ENCODE data around the gene INSR. TPM values are rescaled to one million over a fixed set of nuclear protein-coding genes. Genes with fewer than 3 reads are reported as not detected.
"Not testable (repeated sequence)": the region's sequence is repeated elsewhere in the genome, so short reads cannot be mapped to it uniquely, and the experiment has no call there.

The INSR gene
- polyA plus RNA-seq, 4 donors, result 23.1 to 28.1 (median 26.4) TPM

DNA sequence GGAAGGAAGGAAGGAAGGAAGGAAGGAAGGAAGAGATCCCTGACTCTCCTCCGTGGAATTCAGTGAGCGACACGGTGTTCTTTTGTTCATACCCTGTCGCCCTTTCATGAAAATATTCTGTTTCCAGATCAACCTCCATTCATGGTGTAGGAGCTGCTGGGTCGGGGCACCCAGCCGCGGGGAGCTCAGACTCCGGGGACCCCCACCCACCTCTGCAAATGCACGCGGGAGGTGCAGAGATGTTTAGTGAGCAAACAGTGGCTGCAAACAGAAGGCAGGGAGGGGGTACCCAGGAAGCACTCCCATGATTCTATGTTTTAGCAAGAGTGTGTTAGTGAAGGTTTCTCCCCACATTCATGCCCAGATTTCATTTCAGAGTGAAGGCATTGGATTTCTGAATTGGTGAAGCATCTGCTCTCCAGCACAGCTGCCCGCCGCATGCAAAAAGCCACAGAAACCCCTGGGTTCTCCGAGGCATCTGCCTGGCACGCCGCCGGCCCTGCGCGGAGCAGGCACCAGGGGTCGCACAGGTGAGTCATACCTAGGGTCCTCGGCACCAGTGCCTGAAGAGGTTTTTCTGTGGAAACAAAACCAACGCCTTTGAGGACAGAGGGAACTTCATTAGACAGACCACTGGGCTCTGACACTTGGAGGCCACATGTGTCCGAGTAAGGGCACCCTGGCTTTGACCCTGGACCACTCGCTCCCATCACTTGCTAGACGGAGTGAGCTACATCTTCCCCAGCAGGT is 144.1 kb downstream of the INSR start:
- DNase-seq (ENCODE audit: low read depth in 4 of 4, low spot score in 3 of 4), result no peak

DNA sequence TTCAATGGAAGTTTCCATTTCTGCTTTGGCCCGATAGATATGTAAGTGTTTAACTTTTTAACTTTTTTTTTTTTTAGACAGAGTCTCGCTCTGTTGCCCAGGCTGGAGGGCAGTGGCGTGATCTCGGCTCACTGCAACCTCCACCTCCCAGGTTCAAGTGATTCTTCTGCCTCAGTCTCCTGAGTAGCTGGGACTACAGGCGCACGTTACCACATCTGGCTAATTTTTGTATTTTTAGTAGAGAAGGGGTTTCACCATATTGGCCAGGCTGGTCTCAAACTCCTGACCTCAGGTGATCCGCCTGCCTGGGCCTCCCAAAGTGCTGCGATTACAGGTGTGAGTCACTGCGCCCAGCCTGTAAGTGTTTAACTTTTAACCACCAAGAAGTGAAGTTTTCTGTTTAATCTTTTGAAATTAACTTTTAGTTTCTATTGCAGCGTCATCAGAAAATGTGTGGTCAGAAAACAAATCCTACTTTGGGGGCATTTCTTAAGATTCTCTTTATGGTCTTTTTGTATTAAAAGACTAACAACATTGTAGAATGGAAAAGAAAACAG is 147.0 kb downstream of the INSR start:
- DNase-seq (ENCODE audit: low read depth in 4 of 4, low spot score in 3 of 4), result not testable (repeated sequence)

DNA sequence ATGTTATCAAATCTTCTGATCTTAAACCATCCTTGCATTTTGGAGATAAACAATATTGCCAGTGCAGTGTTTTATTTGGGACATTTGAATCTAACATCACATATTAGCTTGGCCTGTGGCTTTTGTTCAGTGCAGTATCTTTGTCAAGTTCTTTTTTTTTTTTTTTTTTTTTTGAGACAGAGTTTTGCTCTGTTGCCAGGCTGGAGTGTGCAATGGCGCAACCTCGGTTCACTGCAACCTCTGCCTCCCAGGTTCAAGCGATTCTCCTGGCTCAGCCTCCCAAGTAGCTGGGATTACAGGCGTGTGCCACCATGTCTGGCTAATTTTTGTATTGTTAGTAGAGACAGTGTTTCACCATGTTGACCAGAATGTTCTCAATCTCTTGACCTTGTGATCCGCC is 148.1 kb downstream of the INSR start:
- not testable (repeated sequence) for DNase-seq (ENCODE audit: low read depth in 4 of 4, low spot score in 3 of 4)

DNA sequence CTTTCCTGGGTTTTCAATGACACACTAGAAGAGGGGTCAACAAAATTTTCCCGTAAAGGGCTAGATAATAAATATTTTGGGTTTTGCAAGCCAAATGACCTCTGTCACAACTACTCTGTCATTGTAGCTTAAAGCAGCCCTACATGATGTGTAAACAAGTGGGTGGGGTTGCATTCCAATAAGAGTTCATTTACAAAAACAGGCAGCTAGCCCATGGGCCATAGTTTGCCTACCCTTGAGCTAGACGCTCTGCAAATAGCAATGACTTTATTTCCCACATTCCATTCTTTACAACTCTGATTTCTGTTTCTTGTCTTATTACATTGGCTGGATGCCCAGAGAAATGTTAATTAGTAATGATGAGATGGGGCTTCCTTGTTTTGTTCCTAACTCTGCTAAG is 148.7 kb downstream of the INSR start:
- no peak for DNase-seq (ENCODE audit: low read depth in 4 of 4, low spot score in 3 of 4)

DNA sequence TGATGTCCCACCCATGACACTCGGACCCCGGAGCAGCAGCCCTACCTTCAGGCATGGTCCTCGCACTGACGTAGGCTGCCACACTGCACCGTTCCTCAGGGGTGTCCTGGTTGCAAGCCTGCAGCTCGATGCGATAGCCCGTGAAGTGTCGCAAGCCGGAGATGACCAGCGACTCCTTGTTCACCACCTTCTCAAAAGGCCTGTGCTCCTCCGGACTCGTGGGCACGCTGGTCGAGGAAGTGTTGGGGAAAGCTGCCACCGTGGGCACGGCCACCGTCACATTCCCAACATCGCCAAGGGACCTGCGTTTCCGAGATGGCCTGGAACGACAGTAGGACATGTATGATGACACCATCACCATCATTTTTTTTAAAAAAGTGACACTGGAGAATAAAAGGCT is 151.4 kb downstream of the INSR start:
- DNase-seq (ENCODE audit: low read depth in 4 of 4, low spot score in 3 of 4), result no peak

DNA sequence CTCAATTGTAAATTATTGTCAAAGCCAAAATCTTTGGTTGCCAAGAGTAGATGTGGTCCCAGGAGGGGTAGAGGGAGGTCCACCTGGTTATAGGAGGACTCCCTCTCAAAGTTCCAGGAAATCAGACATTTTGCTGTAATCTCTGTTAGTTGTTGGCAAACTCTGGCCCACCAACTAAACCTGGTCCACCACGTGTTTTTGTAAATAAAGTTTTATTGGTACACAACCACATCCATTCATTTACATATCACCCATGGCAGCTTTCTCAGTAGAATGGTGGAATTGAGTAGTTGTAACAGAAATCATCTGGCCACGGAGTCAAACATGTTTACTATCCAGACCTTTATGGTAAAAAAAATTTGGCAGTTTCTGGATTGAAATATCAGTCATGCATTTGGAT is 154.1 kb downstream of the INSR start:
- DNase-seq (ENCODE audit: low read depth in 4 of 4, low spot score in 3 of 4), result no peak

DNA sequence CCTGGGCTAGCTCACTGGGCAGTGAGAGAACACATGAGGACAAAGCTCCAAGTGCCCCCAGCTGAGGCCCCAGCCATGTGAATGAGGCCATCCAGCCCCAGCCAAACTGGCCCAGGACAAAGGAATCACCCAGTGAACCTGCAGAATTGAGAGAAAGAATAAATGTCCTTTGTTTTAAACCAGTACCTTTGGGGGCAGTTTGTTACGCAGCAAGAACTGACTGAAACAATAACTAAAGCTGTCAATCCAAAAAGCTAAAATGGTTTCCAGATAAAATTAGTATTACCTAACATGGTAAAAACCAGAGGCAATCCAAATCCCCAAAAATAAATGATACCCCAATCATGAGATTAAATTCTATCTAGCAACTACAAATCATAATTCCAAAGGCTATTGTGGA is 155.1 kb downstream of the INSR start:
- no peak for DNase-seq (ENCODE audit: low read depth in 4 of 4, low spot score in 3 of 4)

DNA sequence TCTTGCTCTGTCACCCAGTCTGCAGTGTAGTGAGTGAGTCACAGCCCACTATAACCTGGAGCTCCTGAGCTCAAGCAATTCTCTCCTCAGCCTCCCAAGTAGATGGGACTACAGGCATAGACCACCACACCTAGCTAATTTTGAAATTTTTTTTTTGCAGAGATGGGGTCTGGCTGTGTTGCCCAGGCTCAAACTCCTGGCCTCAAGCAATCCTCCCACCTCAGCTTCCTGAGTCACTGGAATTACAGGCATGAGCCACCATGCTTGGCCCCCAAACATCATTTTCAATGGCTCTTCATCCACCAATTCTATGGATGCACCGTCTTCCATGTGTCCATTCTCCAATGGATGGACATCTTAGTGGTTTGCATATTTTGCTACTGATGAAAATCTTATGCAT is 155.8 kb downstream of the INSR start:
- DNase-seq (ENCODE audit: low read depth in 4 of 4, low spot score in 3 of 4), result no peak

DNA sequence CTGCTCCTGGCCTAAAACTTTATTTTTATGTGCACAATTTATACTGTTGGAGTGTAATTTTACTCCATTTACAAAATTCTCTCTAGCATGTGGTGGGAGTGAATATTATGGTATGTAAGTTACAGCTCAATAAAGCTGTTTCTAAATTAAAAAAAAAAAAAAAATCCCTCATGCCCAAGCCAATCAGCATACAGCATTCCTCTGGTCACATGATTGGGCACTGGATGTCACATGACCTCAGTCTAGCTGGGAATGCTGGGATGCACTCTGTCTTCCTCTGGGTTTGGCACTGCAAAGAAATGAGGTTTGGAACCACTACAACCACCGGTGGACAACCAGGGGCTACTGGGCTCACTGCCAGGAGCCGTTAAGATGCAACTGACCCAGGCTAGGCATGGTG is 157.1 kb downstream of the INSR start:
- no peak for DNase-seq (ENCODE audit: low read depth in 4 of 4, low spot score in 3 of 4)

DNA sequence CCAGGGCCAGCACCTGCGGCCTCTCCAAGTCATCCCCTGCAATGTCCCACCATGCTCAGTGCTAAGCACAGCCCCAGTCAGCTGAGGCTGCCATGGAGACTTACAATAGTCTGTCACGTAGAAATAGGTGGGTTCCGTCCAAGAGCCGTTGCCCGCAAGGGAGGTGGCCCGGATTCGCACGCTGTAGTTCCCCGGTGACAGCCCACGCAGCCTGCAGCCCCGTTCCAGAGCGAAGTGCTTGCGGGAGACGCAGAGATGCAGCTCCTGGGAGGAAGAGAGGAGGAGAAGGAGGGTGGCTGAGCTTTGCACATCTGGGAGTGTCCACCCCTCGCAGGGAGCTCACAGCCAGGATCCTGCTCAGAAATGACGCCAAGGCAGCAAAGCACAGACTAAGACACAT is 162.2 kb downstream of the INSR start:
- no peak for DNase-seq (ENCODE audit: low read depth in 4 of 4, low spot score in 3 of 4)

DNA sequence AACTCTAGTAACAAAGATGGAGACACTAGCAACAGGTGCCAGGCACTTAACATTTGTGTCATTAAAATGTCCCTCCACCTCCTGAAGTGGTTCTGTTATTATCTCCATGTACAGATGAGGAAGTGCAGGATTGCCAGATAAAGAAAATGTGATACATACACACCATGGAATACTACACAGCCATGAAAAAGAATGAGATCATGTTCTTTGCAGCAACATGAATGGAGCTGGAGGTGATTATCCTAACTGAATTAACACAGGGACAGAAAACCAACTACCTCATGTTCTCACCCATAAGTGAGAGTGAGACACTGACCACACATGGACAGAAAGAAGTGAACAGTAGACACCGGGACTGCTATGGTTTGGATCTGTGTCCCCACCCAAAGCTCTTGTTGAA is 164.2 kb downstream of the INSR start:
- DNase-seq (ENCODE audit: low read depth in 4 of 4, low spot score in 3 of 4), result no peak

DNA sequence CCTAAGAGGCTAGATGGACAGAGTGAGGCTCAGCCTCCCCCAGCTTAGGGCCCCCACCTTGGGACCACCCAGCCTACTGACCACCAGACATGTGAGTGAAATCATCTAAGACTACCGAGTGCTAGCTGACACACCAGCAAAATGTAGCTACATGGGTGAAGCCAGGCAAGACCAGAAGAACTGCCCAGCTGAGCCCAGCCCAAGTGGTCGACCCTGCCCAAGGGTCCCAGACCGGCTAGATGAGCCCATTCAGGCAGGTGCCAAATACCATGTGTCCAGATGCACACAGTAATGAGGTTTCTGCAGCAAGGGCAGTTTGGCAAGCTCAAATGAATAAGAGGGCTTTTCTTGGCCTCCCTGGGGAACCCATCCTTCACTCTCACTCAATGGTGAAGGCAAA is 168.1 kb downstream of the INSR start:
- DNase-seq (ENCODE audit: low read depth in 4 of 4, low spot score in 3 of 4), result no peak

DNA sequence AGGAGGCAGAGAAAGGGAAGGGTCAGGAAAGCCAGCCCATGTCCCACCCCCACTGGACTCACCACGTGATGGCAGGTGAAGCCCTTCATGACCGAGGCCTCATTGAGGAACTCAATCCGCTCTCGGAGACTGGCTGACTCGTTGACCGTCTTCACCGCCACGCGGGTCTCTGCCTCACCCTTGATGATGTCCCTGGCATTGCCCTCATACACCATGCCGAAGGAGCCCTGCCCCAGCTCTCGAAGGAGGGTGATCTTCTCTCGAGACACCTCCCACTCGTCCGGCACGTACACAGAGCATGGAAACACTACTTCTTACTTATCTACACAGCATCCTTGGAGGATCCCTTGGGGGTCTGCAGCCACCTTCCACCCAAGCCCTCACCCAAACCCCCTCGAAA is 169.0 kb downstream of the INSR start:
- no peak for DNase-seq (ENCODE audit: low read depth in 4 of 4, low spot score in 3 of 4)

DNA sequence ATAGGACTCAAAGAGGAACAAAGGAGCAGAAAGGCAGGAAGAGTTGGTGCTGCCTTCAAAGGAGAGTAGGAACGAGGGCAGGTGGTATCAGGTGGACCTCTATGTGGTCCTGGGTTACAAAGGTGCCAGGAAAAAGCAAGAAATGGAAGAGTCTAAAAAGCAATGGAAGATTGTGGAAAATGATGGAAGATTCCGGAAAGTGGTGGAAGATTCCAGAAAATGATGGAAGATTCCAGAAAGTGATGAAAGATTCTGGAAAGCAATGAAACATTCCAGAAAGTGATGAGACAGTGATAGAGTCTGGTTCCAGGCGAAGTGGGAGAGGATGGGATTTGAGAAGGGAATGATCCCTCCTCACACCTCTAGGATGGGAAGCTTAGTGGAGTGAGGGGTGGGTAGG is 169.4 kb downstream of the INSR start:
- no peak for DNase-seq (ENCODE audit: low read depth in 4 of 4, low spot score in 3 of 4)

DNA sequence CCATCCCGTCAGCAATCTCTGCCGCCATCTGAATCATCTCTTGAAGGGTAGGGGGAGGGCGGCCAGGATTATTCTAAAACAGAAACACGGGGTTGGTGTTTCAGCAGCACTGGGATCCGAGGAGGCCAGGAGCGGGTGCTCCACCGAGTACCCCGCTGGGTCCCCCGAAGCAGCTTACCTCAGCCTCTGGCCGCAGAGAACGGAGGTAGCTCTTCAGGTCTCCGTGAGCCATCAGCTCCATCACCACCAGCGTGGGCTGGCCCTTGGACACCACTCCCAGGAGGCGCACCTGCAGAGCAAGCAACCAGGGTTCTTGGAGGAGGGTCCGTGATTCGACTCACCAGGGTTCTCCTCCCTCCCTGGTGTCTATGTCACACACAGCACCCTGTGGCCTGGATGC is 171.5 kb downstream of the INSR start:
- no peak for DNase-seq (ENCODE audit: low read depth in 4 of 4, low spot score in 3 of 4)

DNA sequence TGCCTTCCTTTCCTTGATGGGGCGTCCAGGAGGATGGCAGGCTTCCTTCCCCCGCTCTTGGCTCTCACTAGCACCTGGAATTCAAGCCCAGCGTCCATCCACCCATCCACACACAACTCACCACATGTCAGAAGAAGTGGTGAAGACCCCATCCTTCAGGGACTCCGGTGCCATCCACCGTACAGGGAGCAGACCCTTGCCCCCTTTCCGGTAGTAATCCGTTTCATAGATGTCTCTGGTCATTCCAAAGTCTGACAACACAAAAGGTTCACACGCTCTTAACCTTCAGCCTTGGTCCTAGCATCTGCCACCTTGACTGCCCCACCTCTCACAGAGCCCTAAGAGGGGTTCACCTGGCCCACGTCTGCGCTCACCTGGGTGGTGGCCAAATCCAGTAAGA is 173.7 kb downstream of the INSR start:
- DNase-seq (ENCODE audit: low read depth in 4 of 4, low spot score in 3 of 4), result no peak

DNA sequence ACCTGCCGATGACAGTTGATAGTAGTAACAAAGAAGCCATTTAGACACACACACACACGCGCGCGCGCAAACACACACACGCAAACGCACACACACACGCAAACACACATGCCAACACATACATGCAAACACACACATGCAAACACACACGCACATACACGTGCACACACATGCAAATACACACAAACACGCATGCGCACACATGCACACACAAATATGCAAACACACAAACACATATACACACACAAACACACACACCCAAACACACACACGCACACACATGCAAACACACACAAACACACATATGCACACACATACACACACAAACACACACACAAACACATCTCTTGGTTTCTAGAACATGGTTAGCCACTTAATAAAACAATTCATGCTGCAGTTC is 174.6 kb downstream of the INSR start:
- DNase-seq (ENCODE audit: low read depth in 4 of 4, low spot score in 3 of 4), result no peak

DNA sequence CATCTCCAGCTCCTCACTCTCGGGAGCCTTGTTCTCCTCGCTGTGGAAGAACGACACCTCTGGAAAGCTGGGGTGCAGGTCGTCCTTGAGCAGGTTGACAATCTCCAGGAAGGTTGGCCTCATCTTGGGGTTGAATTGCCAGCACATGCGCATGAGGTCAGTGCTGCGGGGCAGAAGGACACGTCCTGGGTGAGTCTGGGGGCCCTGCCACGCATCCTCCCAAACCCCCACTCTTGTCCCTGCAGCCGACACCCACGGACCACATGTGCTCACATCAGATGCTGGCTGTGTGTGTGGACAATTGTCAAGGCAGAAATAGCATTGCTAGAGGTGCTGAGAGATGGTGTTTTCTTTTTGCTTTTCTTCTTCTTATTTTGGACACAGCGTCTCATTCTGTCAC is 177.0 kb downstream of the INSR start:
- DNase-seq (ENCODE audit: low read depth in 4 of 4, low spot score in 3 of 4), result no peak

DNA sequence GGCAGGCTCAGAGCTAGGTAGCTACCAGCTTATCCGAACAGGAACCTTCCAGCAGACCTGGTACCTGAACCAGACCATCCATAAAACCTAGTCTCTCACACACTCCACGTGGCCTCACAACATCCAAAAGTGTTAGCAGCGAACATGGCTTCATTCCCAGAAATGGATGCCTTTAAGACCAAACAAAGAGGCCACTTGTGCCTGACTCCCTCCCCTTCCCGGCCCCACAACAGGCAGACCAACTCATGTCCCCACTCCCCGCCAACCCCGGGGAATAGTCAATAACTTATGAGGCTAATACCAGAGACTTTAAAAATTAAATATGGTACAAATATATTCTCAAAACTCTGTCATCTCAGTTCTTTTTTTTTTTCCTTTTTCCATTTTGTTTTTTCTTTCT is 178.5 kb downstream of the INSR start:
- no peak for DNase-seq (ENCODE audit: low read depth in 4 of 4, low spot score in 3 of 4)

DNA sequence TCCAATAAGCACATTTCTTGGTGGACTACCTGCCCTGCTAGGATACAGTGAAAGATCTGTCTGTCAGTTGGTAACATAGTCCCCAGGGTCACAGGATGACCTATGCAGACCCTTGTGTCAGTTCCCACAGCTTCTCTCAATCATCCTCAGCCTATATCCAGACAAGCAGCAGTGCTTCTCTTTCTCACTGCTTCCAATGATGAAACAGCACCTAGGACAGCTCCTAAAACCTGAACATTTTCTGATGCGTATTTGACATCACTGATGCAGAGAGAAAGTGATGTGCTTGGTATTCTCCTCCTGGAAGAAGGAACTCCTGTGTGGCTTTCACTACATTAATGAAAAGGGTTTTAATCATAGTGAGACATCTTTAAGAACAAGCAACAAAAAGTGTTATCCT is 181.0 kb downstream of the INSR start:
- DNase-seq (ENCODE audit: low read depth in 4 of 4, low spot score in 3 of 4), result no peak

DNA sequence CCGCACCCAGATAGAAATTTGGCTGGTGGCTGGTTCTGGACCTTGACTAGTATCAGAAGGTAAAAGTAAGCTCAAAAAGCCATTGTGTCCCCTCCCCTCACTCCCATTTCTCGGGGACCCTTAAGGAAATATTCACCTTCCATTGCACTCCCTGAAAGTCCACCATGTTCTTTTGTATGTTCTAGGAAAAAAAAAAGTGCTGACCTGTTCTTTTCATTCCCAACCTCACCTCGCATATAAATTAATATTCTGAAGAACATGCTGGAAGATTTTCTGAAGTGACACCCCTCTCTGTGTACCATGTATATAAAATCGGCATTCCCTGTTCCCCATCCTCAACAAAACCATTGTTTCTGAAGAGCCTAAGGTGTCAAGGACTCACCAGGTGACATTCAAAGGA is 181.5 kb downstream of the INSR start:
- no peak for DNase-seq (ENCODE audit: low read depth in 4 of 4, low spot score in 3 of 4)

DNA sequence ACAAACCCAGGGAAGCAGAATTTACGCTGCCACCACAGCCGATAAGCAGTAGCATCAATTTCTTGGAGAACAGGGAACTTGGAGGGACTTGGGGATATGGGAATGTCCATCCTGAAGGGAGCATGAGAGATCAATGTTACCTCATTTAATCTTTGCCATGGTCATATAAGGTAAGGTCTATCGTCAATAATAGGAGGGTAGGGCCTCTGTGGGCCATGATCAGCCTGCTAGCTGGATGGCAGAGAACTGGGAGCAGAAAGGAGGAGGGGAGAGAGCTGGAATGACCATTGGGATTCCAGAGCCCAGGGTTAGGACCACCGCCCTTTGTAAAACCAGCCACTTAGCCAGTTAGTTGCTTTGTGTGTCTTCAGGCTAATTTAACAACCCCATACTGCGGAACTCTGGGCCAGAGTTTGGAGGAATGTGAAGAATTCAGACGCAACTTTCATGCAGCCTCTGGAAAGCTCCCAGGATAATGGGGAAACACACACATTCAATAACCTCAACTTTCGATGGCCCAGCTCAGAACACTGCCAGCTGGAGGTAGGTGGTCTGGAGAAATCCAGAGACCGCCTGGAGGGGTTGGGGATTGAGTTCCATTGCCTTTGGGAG is 184.4 kb downstream of the INSR start:
- DNase-seq (ENCODE audit: low read depth in 4 of 4, low spot score in 3 of 4), result no peak

Measured in right renal pelvis (tissue), 4 donors.